Activated CD8-positive, alpha-beta memory T cell treated with anti-CD3 and anti-CD28 coated beads for 1 hour (primary cell): Measurements from ENCODE around the gene OR4D9.

Source experiments
- DNase-seq, 2 donors: peaks; one replicate each; pipeline ENCODE4 v3.0.0-alpha.2; 2020; ENCODE audit warnings: low read depth in 1 of 2; ENCODE audit errors: extremely low read depth in 1 of 2

OR4D9 gene

GRCh38 chr11:59550368-59550841 lies 39.1 kb downstream of the OR4D9 start:
- DNase-seq = peak; percentile 58 to 69

- DNase-seq = peak; percentile 40 to 55
Measured at GRCh38 chr11:59550842-59551658, 39.7 kb downstream of the OR4D9 start.

- DNase-seq = no peak
Measured at GRCh38 chr11:59551659-59552521, 40.6 kb downstream of the OR4D9 start.

GRCh38 chr11:59552844-59553243 lies 41.5 kb downstream of the OR4D9 start:
- DNase-seq = no peak

- DNase-seq = no peak
Measured at GRCh38 chr11:59553323-59553722, 42.0 kb downstream of the OR4D9 start.

- no peak for DNase-seq
Measured at GRCh38 chr11:59555601-59556114, 44.3 kb downstream of the OR4D9 start.

- peak in 1 of 2 donors; percentile 18 for DNase-seq
Measured at GRCh38 chr11:59556115-59556916, 45.0 kb downstream of the OR4D9 start.

GRCh38 chr11:59556917-59557348 lies 45.6 kb downstream of the OR4D9 start:
- DNase-seq = no peak

GRCh38 chr11:59558270-59558643 lies 46.9 kb downstream of the OR4D9 start:
- no peak for DNase-seq

GRCh38 chr11:59559886-59560285 lies 48.5 kb downstream of the OR4D9 start:
- no peak for DNase-seq

- DNase-seq = peak; percentile 26 to 45
Measured at GRCh38 chr11:59560290-59560701, 49.0 kb downstream of the OR4D9 start.

- peak; percentile 65 to 71 for DNase-seq
Measured at GRCh38 chr11:59560702-59561473, 49.5 kb downstream of the OR4D9 start.

- DNase-seq = no peak
Measured at GRCh38 chr11:59562292-59562691, 51.0 kb downstream of the OR4D9 start.
